Thyroid gland (tissue), 4 donors: Measurements from ENCODE around the gene BICDL2.

Experiments used
- POLR2A ChIP-seq, 2 donors: fragments of 450-650 bp; IDR thresholded peaks; one replicate each; pipeline ENCODE4 v1.6.1; 2017; ENCODE audit warnings: antibody characterized with exemption in 2 of 2, mild to moderate bottlenecking in 2 of 2, moderate library complexity in 1 of 2
- TF ChIP-seq, protein P1 (sequence below), 6 experiments: fragments of 200-600 bp in 3 of 6; fragments of 450-650 bp in 3 of 6; sonication (generic) in 3 of 6; IDR thresholded peaks; one replicate each; pipeline ENCODE4 v1.5.1; 2016 to 2019; ENCODE audit warnings: antibody characterized with exemption in 6 of 6, mild to moderate bottlenecking in 2 of 6, inconsistent platforms in 1 of 6, moderate library complexity in 1 of 6

DNA sequence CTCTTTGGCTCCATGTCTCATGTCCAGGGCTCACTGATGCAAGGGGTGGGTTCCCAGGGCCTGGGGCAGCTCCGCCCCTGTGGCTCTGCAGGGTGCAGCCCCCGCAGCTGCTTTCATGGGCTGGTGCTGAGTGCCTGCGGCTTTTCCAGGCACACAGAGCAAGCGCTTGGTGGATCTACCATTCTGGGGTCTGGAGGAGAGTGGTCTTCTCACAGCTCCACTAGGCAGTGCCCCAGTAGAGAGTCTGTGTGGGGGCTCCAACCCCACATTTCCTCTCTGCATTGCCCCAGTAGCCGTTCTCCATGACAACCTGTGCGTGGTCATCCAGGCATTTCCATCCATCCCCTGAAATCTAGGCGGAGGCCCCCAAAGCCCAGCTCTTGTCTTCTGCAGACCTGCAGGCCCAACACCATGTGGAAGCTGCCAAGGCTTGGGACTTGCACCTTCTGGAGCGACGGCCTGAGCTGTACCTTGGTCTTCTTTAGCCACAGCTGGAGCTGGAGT, 33.9 kb upstream of the BICDL2 start:
- TF ChIP-seq, protein P1, sequence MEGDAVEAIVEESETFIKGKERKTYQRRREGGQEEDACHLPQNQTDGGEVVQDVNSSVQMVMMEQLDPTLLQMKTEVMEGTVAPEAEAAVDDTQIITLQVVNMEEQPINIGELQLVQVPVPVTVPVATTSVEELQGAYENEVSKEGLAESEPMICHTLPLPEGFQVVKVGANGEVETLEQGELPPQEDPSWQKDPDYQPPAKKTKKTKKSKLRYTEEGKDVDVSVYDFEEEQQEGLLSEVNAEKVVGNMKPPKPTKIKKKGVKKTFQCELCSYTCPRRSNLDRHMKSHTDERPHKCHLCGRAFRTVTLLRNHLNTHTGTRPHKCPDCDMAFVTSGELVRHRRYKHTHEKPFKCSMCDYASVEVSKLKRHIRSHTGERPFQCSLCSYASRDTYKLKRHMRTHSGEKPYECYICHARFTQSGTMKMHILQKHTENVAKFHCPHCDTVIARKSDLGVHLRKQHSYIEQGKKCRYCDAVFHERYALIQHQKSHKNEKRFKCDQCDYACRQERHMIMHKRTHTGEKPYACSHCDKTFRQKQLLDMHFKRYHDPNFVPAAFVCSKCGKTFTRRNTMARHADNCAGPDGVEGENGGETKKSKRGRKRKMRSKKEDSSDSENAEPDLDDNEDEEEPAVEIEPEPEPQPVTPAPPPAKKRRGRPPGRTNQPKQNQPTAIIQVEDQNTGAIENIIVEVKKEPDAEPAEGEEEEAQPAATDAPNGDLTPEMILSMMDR (IDR thresholded peaks at IDR 0.05), result no peak
- TF ChIP-seq POLR2A (IDR thresholded peaks at IDR 0.05), result no peak
